GM12878 (cell line): ENCODE measurements around the gene CTNNA3.

Experiments used
- CTCF ChIP-seq, 3 experiments: IDR thresholded peaks in 2 of 3; conservative IDR thresholded peaks in 1 of 3; 2 replicates each; pipeline ENCODE4 v1.5.1; 2011; ENCODE audit warnings: low read depth in 3 of 3, low read length in 3 of 3, mild to moderate bottlenecking in 3 of 3, control low read depth in 2 of 3, moderate library complexity in 2 of 3, inconsistent platforms in 1 of 3, mixed read lengths in 1 of 3; ENCODE audit not compliant: control insufficient read depth in 2 of 3, insufficient read depth in 1 of 3; ENCODE audit errors: extremely low read depth in 1 of 3
- GABPA ChIP-seq: IDR thresholded peaks from 2 replicates; pipeline ENCODE4 v1.6.1; 2014; ENCODE audit warnings: antibody characterized with exemption, low read depth, mild to moderate bottlenecking, inconsistent platforms
- POLR2A ChIP-seq: IDR thresholded peaks from 2 replicates; pipeline ENCODE4 v1.6.1; 2011; ENCODE audit warnings: low read depth, mild to moderate bottlenecking, low read length

- TF ChIP-seq CTCF (IDR thresholded peaks at IDR 0.05 in 2 of 3, conservative IDR thresholded peaks at IDR 0.05 in 1 of 3; ENCODE audit: control insufficient read depth in 2 of 3, extremely low read depth in 1 of 3, insufficient read depth in 1 of 3, low read depth in 3 of 3, low read length in 3 of 3), result no peak
- no peak for TF ChIP-seq GABPA
- TF ChIP-seq POLR2A, result no peak
Measured at GRCh38 chr10:66326876-66327275, 1369.1 kb downstream of the CTNNA3 start.
